Measurements from ENCODE around the gene KLHDC7A.

The KLHDC7A gene

DNA sequence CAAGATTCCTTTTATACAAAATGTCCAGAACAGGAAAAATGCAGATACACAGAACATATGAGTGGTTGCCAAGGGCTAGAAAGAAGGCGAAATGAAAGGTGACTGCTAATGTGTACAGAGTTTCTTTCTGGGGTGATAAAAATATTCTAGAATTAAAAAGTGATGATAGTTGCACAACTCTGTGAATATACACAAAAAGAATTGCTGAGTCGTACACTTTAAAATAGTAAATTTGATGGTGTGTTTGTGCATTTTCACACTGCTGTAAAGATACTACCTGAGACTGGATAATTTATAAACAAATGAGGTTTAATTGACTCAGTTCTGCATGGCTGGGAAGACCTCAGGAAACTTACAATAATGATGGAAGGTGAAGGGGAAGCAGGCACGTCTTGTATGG lies 23.9 kb downstream of the KLHDC7A start:
- no peak for DNase-seq (ENCODE audit: low read depth in 1 of 2, low spot score in 1 of 2)

DNA sequence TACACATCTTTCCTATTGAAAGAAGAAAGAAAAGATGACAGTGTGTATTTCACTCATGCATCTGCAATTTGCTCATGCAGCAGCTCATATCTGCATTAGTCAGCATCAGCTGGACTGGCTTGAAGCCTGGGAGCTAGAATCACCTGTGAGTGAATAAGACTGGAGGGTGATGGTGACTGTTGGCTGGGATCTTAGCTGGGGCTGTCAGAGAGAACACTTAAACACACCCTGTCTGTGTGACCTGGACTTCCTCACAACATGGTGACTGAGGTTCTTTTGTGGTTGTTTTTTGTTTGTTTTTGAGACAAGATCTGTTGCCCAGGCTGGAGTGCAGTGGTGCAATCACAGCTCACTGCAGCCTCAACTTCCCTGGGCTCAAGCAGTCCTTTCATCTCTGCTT lies 24.9 kb downstream of the KLHDC7A start:
- DNase-seq (ENCODE audit: low read depth in 1 of 2, low spot score in 1 of 2) = no peak

DNA sequence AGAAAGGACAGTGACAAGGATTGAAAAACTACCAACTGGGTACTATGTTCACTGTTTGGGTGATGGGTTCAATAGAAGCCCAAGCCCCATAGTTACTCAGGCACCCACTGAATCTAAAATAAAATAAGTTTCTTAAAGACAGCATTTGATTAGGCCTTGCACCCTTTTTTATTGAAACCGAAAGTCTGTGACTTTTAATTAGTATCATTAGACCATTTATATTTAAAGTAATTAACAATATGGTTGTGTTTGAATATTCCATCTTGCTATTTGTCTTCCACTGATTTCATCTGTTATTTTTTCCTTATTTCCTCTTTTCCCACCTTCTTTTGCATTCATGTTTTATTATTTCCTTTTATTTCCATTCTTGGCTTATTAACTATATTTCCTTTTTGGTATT lies 27.4 kb downstream of the KLHDC7A start:
- DNase-seq (ENCODE audit: low read depth in 1 of 2, low spot score in 1 of 2) = no peak

DNA sequence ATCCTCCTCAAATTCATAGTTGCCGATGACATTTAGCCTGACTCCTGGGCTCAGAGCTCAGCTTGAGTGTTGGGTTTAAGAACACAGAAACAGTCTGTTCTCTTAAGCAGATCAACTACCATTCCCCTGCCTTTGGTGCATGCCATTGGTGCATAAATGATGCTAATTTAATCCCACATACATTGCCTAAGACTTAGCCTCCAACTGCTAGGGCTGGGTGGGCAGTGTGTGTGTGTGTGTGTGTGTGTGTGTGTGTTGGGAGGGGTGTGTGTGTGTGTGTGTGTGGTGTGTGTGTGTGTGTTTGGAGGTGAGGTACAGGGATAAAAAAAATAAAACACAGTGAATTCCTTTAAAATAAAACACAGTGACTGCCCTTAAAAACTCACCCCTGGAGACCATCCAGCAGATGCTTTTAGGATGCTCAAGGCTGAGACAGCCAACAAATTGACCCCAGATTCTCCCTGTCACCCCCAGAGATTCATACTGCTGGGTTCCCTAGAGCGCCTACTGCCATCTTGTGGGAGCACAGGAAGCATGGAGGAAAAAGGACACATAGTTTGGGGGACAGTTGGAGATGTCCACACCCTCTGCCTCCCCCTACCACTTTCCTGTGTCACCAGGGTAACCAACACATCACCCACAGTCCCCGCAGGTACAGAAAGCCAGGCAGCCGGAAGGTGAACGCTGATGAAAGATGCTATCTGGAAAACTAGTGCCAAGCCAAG lies 30.6 kb downstream of the KLHDC7A start:
- no peak for DNase-seq (ENCODE audit: low read depth in 1 of 2, low spot score in 1 of 2)

DNA sequence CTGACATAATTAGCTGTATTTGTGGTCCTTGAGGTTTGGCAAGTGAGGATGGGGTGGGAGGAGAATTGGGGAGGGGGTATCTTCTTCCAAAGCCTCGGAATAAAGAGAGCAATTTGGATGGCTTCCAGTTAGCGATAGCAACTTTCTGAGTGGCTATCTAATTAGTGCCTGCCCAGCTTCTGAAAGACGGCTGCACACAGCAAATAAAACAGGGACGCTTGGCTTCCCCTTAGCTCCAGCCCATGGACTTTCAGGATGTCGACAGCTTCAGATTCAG lies 31.1 kb downstream of the KLHDC7A start:
- no peak for DNase-seq (ENCODE audit: low read depth in 1 of 2, low spot score in 1 of 2)

DNA sequence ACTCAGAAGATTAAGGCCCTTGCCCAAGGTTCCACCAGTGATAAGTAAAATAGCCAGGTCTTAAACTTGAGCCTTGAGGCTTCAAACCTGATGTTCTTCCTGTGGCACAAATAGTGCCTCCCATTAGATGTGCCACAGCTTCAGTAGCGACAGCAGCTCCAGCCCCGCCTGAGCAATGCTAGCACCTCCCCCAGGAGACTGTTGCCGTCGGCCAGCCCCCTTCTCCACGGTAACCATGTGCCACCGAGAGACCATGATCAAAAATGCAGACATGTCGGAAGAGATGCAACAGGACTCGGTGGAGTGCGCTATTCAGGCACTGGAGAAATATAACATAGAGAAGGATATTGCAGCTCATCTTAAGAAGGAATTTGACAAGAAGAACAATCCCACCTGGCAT lies 32.2 kb downstream of the KLHDC7A start:
- no peak for DNase-seq (ENCODE audit: low read depth in 1 of 2, low spot score in 1 of 2)

DNA sequence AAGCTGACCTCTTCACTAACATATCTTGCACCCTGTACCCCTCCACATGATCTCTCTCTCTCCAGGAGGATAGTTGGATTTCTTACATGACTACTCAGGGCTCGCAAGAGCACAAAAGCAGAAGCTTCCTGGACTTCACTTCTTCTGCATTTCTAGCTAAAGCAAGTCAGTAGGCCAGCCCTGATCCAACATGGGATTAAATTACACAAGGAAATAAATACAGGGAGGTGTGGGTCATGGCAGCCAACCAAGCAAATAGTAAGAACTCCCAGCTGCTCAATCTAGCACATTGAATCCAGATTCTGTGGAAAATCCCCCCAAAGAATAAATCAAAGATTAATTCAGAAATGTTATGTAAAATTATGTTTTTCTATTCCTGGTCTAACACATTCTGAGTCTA lies 33.3 kb downstream of the KLHDC7A start:
- DNase-seq (ENCODE audit: low read depth in 1 of 2, low spot score in 1 of 2) = no peak

DNA sequence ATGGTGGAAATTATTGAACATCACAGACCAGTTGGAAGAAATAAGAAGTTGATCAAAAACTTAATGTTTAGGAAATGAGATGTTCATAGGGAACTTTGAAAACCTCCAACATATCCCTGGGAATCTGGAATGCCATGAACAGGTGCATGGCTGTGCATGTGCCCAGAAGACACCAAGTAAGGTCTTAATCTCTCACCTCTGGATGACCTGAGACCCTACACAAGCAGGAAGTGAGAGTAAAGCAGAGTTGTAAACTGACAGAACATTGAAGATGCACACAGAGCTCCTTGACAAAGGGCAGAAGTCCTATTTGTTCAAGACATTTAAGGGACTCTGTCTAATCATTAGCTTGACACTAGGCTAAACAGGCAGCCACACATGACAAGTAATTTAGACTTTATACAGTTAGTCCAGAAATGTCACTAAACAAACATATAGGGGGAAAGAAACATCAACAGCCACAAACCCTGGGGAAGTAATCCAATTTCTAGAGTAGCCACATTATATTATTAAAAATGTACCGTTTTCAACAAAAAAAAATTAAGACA lies 34.5 kb downstream of the KLHDC7A start:
- DNase-seq (ENCODE audit: low read depth in 1 of 2, low spot score in 1 of 2) = no peak

DNA sequence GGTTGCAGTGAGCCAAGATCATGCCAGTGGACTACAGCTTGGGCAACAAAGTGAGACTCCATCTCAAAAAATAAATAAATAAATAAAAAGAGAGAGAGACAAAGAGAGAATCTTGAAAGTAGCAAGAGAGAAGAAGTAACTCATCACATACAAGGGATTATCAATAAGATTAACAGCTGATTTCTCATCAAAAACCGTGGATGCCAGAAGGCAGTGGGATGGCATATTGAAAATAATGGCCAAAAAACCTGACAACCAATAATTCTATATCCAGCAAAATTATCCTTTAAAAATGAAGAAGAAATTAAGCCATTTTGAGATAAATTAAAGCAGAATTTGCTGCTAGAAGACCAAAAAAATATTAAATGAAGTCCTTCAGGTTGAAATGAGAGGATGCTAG lies 35.7 kb downstream of the KLHDC7A start:
- DNase-seq (ENCODE audit: low read depth in 1 of 2, low spot score in 1 of 2) = no peak

DNA sequence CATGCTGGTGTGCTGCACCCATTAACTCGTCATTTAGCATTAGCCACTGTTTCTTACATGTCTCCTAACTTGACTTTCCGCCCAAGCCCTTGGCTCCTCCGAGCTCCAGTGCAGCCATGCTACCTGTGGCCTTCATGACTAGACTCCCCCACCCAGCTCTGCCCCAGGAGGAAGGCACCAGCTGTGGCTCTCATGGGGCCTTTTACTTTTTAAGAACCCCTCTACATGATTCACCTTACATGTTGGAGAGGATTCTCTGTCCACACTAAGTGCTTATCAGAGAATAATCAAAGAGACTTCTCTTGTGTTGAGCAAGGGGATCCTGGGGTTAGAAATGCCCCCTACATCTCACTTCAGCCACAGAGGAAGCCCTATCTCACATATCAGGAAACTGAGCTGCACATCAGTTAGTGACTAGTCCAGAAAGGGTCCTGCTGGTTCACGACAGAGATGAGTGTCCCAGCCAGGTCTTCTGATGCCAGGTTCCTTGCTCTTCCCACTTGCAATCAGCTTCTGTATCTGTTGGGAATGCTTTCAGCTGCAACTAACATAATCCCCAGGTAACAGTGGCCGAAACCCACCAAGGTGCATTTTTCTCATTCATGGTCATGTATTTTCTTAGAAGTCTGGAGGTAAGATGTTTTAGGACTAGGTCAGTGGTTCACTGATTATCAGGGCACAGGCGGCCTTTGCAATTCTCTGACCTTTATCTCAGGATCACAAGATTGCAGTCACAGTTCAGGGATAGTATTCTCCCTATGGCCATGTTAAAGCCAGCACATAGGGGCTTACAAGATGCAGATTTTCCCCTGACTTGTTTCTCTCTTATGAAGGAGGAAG lies 45.9 kb downstream of the KLHDC7A start:
- no peak for DNase-seq (ENCODE audit: low read depth in 1 of 2, low spot score in 1 of 2)

DNA sequence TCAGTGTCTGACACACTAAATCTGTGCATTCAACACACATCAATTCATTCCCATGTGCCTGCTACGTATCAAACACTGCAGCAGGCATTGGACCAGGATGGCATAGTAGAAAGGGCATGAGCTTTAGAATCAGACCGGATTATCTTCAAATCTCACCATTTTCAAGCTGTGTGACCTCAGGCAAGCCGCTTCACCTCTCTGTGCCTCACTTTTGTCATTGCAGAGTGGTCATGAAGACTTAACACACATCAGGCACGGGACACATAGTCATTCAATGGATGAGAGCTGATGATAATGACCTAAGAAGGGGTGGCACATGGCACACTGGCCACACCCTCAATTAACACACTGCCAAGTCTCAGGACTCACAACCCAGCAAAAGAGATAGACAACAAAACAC lies 46.8 kb downstream of the KLHDC7A start:
- no peak for DNase-seq (ENCODE audit: low read depth in 1 of 2, low spot score in 1 of 2)

DNA sequence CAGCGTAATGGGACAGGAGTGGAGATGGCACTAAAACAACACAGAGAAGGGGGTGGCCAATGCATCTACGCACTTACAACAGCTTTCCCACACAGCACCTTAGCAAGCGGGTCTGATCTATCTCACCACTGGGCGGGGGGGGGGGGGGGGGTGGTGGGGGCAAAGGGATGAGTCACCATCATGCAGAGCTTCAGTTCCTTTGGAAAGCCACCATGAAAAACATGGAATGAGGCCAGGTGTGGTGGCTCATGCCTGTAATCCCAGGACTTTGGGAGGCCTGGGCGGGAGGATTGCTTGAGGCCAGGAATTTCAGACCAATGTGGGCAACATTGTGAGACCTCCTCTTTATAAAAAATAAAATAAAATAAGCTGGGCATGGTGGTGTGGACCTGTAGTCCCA lies 47.2 kb downstream of the KLHDC7A start:
- no peak for DNase-seq (ENCODE audit: low read depth in 1 of 2, low spot score in 1 of 2)

DNA sequence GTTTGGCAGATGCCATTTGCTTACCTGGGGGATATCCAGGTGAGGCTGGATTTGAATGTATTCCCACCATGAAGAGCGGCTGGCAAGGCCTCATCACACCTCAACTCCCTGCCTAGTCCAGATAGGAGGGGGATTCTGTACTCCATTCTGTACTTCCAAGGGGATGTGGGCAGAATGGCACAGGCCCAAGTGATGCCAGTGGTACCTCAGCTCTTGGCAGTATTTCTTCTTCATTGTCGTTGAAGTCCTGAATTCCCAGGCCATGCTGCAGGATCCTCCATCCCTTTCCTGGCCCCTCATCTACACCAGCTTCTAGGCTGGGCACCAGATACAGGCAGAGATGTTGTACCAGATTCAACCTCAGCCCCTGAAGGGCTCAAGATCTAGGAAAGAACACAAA lies 47.9 kb downstream of the KLHDC7A start:
- DNase-seq (ENCODE audit: low read depth in 1 of 2, low spot score in 1 of 2) = no peak

DNA sequence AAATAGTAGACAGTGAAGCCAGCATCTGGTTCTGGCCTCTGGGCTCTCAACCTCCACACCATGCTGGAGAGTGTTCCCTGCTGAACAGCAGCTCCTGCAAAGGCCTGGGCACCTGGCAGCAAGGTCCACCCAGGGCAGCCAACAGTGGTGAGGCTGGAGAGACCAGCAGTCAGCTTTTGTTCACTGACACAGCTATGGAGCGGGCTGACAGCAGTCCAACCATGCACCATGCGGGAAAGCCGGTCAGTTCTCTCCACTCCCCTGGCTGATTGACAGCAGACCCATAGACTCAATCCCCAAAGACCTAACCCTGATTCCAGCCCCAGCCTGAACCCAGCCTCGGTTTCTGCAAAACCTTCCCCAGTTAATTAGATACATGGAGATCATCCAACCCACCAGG lies 49.0 kb downstream of the KLHDC7A start:
- DNase-seq (ENCODE audit: low read depth in 1 of 2, low spot score in 1 of 2) = no peak

DNA sequence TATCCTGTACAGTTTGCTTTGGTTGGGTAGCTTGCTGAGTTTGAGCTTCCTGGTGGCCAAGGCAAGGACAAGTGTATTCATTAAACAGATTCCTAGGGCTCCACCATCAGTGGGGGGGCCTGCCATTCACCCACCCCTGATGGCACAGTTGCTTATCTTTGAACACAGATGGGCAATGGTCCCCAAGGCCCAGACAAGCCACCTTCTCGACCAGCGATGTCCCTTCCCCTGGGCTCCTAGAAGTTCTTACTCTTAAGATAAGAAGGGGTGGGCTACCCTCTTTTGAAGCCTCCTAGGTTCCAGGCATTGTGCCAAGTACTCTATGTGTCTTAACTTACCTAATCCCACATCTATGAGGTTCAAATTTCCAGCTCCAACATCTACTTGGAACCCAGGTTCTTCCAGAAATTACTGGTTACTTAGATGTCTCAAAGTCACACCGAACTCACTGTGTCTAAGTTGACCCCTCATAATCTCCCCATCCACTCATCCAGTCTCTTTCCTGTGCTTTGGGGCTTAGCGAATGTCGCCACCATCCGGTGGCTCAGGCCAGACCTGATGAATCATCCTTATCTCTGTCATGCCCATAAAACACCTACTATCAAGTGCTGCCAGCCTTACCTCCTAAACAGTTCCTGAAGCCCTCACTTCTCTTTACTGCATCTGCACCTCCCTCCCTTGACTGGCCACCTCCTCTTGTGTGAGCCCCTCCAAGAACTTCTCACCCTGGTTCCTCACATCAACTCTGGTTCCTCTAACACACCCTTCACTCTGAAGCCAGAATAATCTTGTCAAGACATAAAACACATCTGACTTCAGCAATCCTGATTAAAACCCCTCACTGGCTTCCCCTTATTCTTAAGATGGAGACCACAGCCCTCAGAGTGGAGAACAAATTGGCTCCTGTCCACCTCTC lies 50.1 kb downstream of the KLHDC7A start:
- no peak for DNase-seq (ENCODE audit: low read depth in 1 of 2, low spot score in 1 of 2)

DNA sequence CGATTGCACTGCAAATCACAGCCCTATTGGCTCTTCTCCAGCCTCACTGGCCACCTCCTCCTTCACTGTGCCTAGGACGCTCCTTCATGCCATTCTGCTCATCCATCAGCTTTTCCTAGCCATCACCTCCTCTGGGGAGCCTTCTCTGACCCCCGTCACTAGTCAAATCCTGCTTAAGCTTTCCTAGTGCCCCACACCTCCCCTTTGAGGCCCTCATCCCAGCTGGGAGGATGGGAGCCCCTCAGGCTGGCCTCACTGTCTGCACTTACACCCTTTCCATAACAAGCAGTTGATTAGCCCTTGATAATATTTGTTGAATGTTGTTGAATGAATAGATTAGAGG lies 50.7 kb downstream of the KLHDC7A start:
- no peak for DNase-seq (ENCODE audit: low read depth in 1 of 2, low spot score in 1 of 2)

DNA sequence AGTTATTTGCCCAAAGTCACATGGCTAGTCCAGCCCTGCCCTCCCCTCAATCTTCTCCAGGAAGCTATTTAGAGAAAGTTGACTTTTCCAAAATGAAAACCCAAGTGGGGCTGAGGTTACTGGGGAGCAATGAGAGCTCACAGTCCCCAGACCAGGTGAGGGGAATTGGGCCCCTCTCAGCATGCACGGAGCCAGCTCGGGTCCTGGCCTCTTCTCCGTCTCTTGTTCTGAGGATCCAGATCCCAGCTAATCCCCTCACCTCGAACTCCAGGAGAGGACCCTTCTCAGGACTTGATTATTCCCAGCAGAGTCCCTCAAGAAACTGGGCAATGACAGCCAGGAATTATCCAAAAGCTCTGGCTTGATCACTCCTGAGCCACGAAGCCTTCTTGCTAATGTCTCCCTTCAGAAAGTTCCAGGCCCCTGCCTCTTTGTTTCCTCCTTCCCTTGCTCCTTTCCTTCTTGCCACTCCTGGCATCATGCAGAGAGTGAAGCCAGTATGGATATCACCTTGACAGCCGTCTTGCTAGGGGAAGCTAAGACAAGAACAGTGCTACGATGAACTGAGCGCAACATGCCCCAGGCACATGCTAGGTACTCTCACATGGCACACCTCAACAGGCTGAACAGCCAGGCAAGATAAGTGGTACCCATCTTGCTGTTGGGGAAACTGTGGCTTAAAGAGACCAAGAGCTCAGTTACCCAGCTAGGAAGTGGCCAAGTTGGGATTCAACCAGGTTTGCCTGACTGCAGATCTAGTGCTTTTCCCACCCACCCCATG lies 51.9 kb downstream of the KLHDC7A start:
- no peak for DNase-seq (ENCODE audit: low read depth in 1 of 2, low spot score in 1 of 2)

DNA sequence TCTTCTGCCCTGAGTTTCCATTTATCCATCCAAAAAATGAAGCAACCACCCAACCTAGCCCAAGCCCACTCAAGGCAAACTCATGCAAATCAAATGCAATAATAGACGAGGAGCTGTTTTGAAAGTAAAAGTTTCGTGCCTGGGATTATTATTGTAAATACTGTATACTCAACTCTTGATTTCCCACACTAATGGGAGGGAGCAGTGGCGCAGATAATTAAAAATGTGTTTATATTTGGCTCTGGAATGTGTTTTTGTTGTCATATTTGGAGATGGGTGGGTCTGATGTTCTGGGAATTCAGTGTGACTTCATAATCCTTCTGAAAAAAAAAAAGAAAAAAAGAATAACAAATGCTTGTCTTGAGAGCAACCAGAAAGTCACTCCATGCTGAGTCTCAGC lies 52.5 kb downstream of the KLHDC7A start:
- no peak for DNase-seq (ENCODE audit: low read depth in 1 of 2, low spot score in 1 of 2)

DNA sequence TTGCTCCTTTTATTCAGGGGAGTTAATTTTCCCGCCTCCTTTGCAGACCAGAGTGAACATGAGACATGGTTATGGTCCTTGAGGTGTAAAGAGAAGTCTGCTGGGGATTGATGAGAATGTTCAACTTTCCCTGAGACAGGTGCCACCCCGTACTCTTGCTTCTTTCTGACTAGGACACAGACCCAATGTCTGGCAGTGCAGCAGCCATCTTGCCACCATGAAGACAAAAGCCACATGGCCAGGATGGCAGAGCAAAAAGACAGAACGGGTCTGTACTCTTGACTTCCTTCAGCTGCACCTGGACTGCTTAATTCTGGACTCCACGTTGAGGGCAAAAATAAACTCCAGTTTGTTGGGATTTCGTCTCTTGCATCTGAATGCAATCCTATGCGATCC lies 54.1 kb downstream of the KLHDC7A start:
- no peak for DNase-seq (ENCODE audit: low read depth in 1 of 2, low spot score in 1 of 2)
